A673 (cell line): ENCODE results near the gene WHAMM.

Experiments
- EZH2 ChIP-seq: fragments of 200-600 bp; sonication (generic); IDR thresholded peaks from 2 replicates; pipeline ENCODE4 v1.6.1; 2017; ENCODE audit warnings: borderline replicate concordance, low read depth, mild to moderate bottlenecking, mixed read lengths, antibody characterized with exemption, low read length; ENCODE audit not compliant: poor library complexity, severe bottlenecking
- TF ChIP-seq, protein P1 (sequence below): fragments of 300-800, 200-600 bp; sonication (generic); conservative IDR thresholded peaks from 2 replicates; pipeline ENCODE4 v1.5.1; 2017; ENCODE audit warnings: low read depth, mild to moderate bottlenecking, antibody characterized with exemption, low read length, moderate library complexity, mixed read lengths

- TF ChIP-seq, protein P1, sequence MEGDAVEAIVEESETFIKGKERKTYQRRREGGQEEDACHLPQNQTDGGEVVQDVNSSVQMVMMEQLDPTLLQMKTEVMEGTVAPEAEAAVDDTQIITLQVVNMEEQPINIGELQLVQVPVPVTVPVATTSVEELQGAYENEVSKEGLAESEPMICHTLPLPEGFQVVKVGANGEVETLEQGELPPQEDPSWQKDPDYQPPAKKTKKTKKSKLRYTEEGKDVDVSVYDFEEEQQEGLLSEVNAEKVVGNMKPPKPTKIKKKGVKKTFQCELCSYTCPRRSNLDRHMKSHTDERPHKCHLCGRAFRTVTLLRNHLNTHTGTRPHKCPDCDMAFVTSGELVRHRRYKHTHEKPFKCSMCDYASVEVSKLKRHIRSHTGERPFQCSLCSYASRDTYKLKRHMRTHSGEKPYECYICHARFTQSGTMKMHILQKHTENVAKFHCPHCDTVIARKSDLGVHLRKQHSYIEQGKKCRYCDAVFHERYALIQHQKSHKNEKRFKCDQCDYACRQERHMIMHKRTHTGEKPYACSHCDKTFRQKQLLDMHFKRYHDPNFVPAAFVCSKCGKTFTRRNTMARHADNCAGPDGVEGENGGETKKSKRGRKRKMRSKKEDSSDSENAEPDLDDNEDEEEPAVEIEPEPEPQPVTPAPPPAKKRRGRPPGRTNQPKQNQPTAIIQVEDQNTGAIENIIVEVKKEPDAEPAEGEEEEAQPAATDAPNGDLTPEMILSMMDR = no peak
- no peak for TF ChIP-seq EZH2
Observed at GRCh38 chr15:82878325-82878724, 68.9 kb downstream of the WHAMM start.
